Astrocyte (in vitro differentiated cells and primary cell): ENCODE measurements around the gene C20orf204. TPM values are rescaled to one million over a fixed set of nuclear protein-coding genes. Genes with fewer than 3 reads are reported as not detected.

Source experiments
- microRNA-seq: library from miRNA; unstranded; fragments of <30 nt; microRNA quantifications from one replicate; pipeline ENCODE4 v1.2.0, GENCODE V29; 2020
- total RNA-seq: library from RNA; stranded (reverse); gene quantifications from 2 replicates; pipeline ENCODE4 v1.2.1, GENCODE V29; 2021

The C20orf204 gene
- total RNA-seq, 1 donor from 2014 or later = 0.75 TPM

Small RNAs within 50 kb of the gene (microRNA-seq; reads per million reads assigned to microRNA genes)
- 2.2 reads per million for gene MIR6813

Other genes with a start within 250 kb of the C20orf204 start
- gene ZBTB46, start 204.9 kb upstream of the C20orf204 start, total RNA-seq = 12.9 and 13.9 TPM in 2 replicates
- gene ABHD16B, start 174.7 kb upstream of the C20orf204 start, total RNA-seq = not detected in 2 replicates
- 145 TPM in 2 replicates for gene TPD52L2, start 170.9 kb upstream of the C20orf204 start, total RNA-seq
- 64.6 and 65.6 TPM in 2 replicates for gene DNAJC5, start 141.1 kb upstream of the C20orf204 start, total RNA-seq
- gene UCKL1, start 79.8 kb upstream of the C20orf204 start, total RNA-seq = 33.0 and 33.4 TPM in 2 replicates
- gene ZNF512B, start 66.3 kb upstream of the C20orf204 start, total RNA-seq = 27.5 and 27.7 TPM in 2 replicates
- gene SAMD10, start 56.5 kb upstream of the C20orf204 start, total RNA-seq = 2.7 and 4.3 TPM in 2 replicates
- gene PRPF6, start 55.0 kb upstream of the C20orf204 start, total RNA-seq = 52.3 and 52.6 TPM in 2 replicates
- 0.52 and 0.60 TPM in 2 replicates for gene SOX18, start 13.5 kb downstream of the C20orf204 start, total RNA-seq
- gene TCEA2, start 27.0 kb downstream of the C20orf204 start, total RNA-seq = 52.4 and 53.1 TPM in 2 replicates
- 15.7 and 18.3 TPM in 2 replicates for gene RGS19, start 43.3 kb downstream of the C20orf204 start, total RNA-seq
- gene OPRL1, start 43.9 kb downstream of the C20orf204 start, total RNA-seq = 2.8 and 3.6 TPM in 2 replicates
- 0.34 TPM in 1 of 2 replicates, not detected in the other for gene LKAAEAR1, start 48.2 kb downstream of the C20orf204 start, total RNA-seq
- not detected in 2 replicates for gene NPBWR2, start 71.4 kb downstream of the C20orf204 start, total RNA-seq
- gene MYT1, start 128.3 kb downstream of the C20orf204 start, total RNA-seq = 0.17 TPM in 1 of 2 replicates, not detected in the other
- gene PCMTD2, start 219.6 kb downstream of the C20orf204 start, total RNA-seq = 37.8 and 40.0 TPM in 2 replicates